Kidney epithelial cell (primary cell): ENCODE measurements around the gene MOGAT3. TPM values are rescaled to one million over a fixed set of nuclear protein-coding genes. Genes with fewer than 3 reads are reported as not detected.

Source experiments
- DNase-seq: peaks from one replicate; pipeline ENCODE4 v3.0.0-alpha.2; 2010; ENCODE audit warnings: low read depth
- H3K27me3 ChIP-seq: 2 replicates; pipeline ENCODE4 v1.6.0; 2011; ENCODE audit warnings: low read length; ENCODE audit not compliant: control insufficient read depth, insufficient read depth
- H3K36me3 ChIP-seq: 2 replicates; pipeline ENCODE4 v1.5.1; 2011; ENCODE audit warnings: low read length; ENCODE audit not compliant: control insufficient read depth, insufficient read depth
- H3K4me3 ChIP-seq: 2 replicates; pipeline ENCODE4 v1.5.1; 2011; ENCODE audit warnings: low read depth, mild to moderate bottlenecking, control low read depth, low read length
- total RNA-seq: library from RNA; depleted of rRNA; stranded (reverse); fragments of >200 nt; gene quantifications from 2 replicates; pipeline ENCODE4 v1.2.3, GENCODE V29; 2015
- TF ChIP-seq, protein P1 (sequence below): IDR thresholded peaks from 2 replicates; pipeline ENCODE4 v1.5.1; 2011; ENCODE audit warnings: mild to moderate bottlenecking, moderate library complexity, low read length, control low read depth, inconsistent platforms; ENCODE audit not compliant: insufficient read depth, poor library complexity, severe bottlenecking

MOGAT3 gene
- total RNA-seq, 1 donor from 2014 or later = not detected

DNA sequence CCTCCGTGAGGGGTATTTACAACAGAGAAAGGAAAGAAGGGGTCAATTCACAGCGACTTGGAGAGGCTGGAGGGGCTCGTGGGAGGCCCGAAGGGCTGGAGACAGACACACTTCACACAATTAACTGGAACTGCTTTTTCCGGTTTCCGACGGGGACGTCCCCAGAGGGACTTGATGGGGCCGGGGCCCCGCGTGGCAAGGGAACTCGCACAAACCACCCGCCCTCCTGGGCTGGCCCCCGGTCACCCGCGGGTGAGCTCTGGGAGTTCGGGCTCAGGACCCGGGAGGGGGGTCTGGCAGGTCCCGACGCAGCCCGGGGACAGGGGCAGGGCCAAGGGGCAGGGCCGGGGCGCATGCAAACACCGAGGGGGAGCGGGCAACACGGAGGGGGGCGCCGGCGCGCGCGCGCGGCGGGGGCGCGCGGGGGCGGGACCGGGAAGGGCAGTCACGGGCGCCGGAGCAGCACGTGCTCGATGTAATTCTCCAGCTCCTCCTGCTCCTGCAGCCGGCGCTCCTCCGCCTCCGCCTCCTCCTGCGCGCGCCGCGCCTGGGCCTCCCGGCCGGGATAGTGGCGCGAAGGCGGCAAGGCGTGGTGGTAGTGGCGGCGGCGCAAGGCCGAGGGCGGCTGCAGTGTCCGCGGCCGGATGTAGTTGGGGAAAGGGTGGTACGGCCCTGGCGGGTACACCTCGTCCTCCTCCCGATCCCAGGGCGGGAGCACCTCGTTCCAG, 38.1 kb downstream of the MOGAT3 start:
- Histone ChIP-seq H3K27me3 (peaks cover 24% of the 10 kb centered on the region), H3K36me3 (peaks cover 2% of the 10 kb centered on the region), H3K4me3 (peak overlapping the region; percentile 44)
- TF ChIP-seq, protein P1, sequence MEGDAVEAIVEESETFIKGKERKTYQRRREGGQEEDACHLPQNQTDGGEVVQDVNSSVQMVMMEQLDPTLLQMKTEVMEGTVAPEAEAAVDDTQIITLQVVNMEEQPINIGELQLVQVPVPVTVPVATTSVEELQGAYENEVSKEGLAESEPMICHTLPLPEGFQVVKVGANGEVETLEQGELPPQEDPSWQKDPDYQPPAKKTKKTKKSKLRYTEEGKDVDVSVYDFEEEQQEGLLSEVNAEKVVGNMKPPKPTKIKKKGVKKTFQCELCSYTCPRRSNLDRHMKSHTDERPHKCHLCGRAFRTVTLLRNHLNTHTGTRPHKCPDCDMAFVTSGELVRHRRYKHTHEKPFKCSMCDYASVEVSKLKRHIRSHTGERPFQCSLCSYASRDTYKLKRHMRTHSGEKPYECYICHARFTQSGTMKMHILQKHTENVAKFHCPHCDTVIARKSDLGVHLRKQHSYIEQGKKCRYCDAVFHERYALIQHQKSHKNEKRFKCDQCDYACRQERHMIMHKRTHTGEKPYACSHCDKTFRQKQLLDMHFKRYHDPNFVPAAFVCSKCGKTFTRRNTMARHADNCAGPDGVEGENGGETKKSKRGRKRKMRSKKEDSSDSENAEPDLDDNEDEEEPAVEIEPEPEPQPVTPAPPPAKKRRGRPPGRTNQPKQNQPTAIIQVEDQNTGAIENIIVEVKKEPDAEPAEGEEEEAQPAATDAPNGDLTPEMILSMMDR = no peak
- no peak for DNase-seq

DNA sequence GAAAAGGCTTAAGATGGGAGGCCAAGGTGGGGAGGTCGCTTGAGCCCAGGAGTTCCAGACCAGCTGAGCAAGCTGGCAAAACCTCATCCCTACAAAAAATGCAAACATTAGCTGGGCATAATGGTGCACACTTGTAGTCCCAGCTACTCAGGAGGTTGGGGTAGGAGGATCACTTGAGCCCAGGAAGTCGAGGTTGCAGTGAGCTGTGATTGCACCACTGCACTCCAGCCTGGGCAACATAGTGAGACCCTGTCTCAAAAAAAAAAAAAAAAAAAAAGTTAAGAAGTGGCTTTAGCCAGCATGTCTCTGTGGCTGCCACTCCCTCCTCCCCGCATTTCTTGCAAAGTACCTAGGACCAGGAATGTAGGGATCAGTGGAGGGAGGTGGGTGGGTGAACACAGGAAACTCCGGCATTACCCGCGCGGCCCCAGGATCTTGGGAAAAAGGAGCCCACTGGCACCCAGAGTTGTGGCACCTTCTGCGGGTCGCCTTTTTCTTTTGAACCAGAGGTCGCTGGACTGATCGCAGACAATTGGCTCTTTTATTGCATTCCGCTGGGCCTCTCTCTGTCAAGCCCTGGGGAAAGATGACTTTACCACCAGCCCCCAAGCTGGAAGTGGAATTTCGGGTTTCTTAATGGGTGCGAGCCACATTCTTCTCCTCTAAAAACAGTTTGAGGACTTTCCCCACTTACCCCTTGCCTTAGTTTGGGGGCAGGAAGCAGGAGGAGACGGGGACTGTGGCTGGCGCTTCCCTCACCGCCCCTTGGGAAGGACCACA, 39.0 kb downstream of the MOGAT3 start:
- Histone ChIP-seq H3K4me3 (no peak overlapping the region), H3K36me3 (peaks cover 2% of the 10 kb centered on the region), H3K27me3 (peaks cover 22% of the 10 kb centered on the region)
- TF ChIP-seq, protein P1 = no peak
- no peak for DNase-seq

DNA sequence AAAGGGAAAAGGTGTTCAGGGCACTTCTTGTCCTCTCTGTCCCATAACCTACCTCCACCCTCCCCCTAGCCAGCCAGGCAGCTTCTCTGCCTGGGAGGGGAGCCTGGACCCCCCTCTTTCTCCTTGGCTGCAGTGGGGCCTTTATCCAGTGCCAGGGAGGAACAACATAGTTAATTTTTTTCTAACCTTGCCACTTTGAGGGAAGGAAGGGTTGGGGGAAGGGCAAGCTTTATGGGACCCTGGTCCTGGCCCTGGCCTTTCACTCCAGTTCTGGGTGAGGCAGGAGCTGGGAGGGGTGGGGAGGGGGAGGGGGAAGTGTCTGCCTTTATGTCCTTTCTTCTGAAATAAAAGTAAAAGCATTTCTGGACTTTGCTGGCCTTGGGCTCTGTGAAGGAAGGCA, 39.9 kb downstream of the MOGAT3 start:
- Histone ChIP-seq H3K36me3 (peaks cover 2% of the 10 kb centered on the region), H3K27me3 (peaks cover 19% of the 10 kb centered on the region), H3K4me3 (no peak overlapping the region)
- TF ChIP-seq, protein P1 = no peak
- DNase-seq = no peak

DNA sequence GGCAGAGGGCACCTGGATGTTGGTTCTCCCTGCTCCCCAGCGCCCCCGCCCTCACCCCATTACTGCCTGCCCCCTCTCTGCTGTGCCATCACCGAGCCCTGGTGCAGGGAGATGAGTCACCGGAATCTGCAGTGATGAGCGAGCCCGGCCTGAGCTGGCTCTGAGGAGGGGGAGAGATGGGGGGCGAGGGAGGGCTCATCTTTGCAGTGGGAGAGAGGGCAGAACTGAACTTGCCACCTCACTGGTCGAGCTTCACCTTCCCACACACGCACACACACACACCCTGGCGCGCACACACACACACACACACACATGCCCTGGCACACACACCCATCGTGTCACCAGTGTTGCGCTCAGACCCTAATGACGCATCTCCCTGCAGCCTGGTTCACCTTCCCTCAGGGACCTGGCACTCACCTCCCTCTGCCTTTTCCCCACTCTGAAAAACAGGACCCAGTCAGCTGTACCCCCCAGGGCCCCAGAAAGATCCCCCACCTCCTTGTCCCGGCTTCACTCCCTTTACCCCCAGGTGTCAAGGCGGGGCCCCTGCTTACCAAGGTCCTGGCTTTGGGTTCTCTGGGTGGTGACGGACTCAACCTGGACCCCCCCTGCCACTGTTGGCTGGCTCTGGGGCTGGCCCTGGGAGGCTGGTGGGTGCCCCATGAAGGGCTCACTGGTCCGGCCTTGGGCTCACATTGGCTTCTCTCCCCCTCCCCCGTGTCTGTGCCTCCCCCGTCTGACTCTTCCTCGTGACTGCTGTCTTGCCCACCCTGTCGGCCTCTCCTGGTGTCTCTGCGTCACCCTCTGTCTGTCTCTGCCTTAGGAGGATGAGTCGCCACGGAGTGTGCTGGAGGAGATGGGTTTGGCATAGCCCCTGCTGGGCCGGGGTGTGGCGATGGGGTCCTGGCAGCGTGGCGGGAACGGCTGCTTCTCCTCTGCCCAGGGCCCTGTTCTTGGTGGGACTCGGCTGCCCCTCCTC, 40.9 kb downstream of the MOGAT3 start:
- Histone ChIP-seq H3K27me3 (peaks cover 14% of the 10 kb centered on the region), H3K36me3 (peaks cover 2% of the 10 kb centered on the region), H3K4me3 (no peak overlapping the region)
- TF ChIP-seq, protein P1 = no peak
- DNase-seq = no peak

DNA sequence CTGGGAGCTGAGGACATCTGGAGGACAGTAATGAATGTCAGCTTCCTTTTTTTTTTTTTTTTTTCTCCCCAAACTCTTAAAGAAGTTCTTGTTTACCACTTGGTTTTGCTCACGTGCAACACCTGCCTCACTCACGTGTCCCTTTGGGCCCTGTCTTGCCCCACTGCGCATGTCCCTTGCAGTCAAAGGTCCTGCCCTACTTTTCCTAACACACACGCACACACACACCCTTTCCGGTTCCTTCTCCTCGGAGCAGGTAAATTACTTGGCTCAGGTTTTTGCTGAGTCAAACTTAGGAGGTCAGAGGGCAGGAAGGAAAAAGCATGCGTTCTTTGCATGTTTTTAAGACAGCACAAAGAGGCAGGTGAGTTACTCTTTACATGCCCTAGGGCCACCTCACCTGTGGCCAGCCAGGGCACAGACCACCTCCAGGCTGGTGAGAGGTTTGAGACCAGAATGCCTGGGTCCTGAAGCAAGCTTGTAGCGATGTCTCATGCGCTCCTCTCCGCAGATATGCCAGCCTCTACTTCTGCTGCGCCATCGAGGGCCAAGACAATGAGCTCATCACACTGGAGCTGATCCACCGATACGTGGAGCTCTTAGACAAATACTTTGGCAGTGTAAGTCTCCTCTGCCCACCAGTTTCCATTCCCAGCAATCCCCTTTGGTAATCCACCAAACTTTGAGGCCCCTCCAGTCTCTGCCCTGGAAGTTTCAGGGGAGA, 43.8 kb downstream of the MOGAT3 start:
- no peak for DNase-seq

More for the DNA sequence above, 43.8 kb downstream of the MOGAT3 start:
- Histone ChIP-seq H3K27me3 (no peaks in the 10 kb centered on the region), H3K4me3 (no peak overlapping the region), H3K36me3 (peaks cover 2% of the 10 kb centered on the region)
- TF ChIP-seq, protein P1 = no peak
